ENCODE data around the gene CHRND.

CHRND gene

GRCh38 chr2:232488097-232488711, 37.8 kb upstream of the CHRND start:
- DNase-seq = no peak

- no peak for DNase-seq
Measured at GRCh38 chr2:232488721-232489300, 37.1 kb upstream of the CHRND start.

GRCh38 chr2:232489516-232490220, 36.3 kb upstream of the CHRND start:
- DNase-seq = no peak

- DNase-seq = no peak
Measured at GRCh38 chr2:232490221-232491138, 35.5 kb upstream of the CHRND start.

GRCh38 chr2:232491139-232491780, 34.7 kb upstream of the CHRND start:
- no peak for DNase-seq

GRCh38 chr2:232492236-232492848, 33.6 kb upstream of the CHRND start:
- no peak for DNase-seq

GRCh38 chr2:232492963-232493700, 32.8 kb upstream of the CHRND start:
- DNase-seq = no peak

- DNase-seq = no peak
Measured at GRCh38 chr2:232493701-232494474, 32.1 kb upstream of the CHRND start.

GRCh38 chr2:232494542-232494941, 31.4 kb upstream of the CHRND start:
- DNase-seq = no peak

- DNase-seq = no peak
Measured at GRCh38 chr2:232495292-232495691, 30.7 kb upstream of the CHRND start.

- no peak for DNase-seq
Measured at GRCh38 chr2:232496501-232497270, 29.3 kb upstream of the CHRND start.

- DNase-seq = no peak
Measured at GRCh38 chr2:232497348-232497747, 28.6 kb upstream of the CHRND start.

- no peak for DNase-seq
Measured at GRCh38 chr2:232498452-232498851, 27.5 kb upstream of the CHRND start.

GRCh38 chr2:232501331-232501771, 24.6 kb upstream of the CHRND start:
- no peak for DNase-seq

GRCh38 chr2:232501794-232502390, 24.1 kb upstream of the CHRND start:
- no peak for DNase-seq

GRCh38 chr2:232502511-232502910, 23.4 kb upstream of the CHRND start:
- peak in 1 of 2 experiments; percentile 10 for DNase-seq

- DNase-seq = peak; percentile 39 to 45
Measured at GRCh38 chr2:232502911-232503808, 22.8 kb upstream of the CHRND start.

- no peak for DNase-seq
Measured at GRCh38 chr2:232503809-232504323, 22.1 kb upstream of the CHRND start.
